OCI-LY1 (cell line): ENCODE measurements around the gene HS3ST5.
"Not testable (repeated sequence)": the region's sequence is repeated elsewhere in the genome, so short reads cannot be mapped to it uniquely, and the experiment has no call there.

ENCODE experiments used
- CTCF ChIP-seq: fragments of 200-600 bp; sonication (generic), shearing (Covaris generic); IDR thresholded peaks from 2 replicates; pipeline ENCODE4 v1.5.1; 2017; ENCODE audit warnings: mild to moderate bottlenecking, antibody characterized with exemption, low read length, moderate library complexity, mixed read lengths
- EZH2 ChIP-seq: fragments of 200-600 bp; sonication (generic), shearing (Covaris generic); IDR thresholded peaks from 2 replicates; pipeline ENCODE4 v1.8.0; 2017; ENCODE audit warnings: borderline replicate concordance, mixed run types, mild to moderate bottlenecking, antibody characterized with exemption, low read length, moderate library complexity, mixed read lengths

GRCh38 chr6:114014106-114014505 is 328.7 kb downstream of the HS3ST5 start:
- TF ChIP-seq EZH2, CTCF: not testable (repeated sequence)
